ENCODE measurements around the gene PSMD3. TPM values are rescaled to one million over a fixed set of nuclear protein-coding genes. Genes with fewer than 3 reads are reported as not detected.
"Not testable (repeated sequence)": the region's sequence is repeated elsewhere in the genome, so short reads cannot be mapped to it uniquely, and the experiment has no call there.

The PSMD3 gene
- total RNA-seq, 2 experiments from 2014 or later: 106 to 138 TPM

DNA sequence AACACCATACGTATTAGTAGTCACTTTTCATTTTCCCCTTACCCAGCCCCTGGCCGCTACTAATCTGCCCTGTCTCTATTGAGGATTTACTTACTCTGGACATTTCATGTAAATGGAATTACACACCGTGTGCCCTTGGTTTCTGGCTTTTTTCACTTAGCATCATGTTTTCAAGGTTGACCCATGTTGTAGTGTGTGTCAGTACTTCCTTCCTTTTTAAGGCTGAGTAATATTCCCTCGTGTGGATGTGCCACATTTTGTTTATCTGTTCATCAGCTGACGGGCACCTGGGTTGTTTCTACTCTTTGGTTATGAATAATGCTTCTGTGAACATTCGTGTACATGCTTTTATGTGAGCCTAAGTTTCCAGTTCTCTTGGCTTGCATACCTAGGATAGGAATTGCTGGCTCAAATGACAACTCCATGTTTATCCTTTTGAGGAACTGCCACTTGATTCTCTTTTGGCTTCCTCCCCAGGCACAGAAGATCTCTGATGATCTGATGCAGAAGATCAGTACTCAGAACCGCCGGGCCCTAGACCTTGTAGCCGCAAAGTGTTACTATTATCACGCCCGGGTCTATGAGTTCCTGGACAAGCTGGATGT, 7.7 kb downstream of the PSMD3 start:
- no peak overlapping the region for H3K27ac Mint-ChIP-seq

DNA sequence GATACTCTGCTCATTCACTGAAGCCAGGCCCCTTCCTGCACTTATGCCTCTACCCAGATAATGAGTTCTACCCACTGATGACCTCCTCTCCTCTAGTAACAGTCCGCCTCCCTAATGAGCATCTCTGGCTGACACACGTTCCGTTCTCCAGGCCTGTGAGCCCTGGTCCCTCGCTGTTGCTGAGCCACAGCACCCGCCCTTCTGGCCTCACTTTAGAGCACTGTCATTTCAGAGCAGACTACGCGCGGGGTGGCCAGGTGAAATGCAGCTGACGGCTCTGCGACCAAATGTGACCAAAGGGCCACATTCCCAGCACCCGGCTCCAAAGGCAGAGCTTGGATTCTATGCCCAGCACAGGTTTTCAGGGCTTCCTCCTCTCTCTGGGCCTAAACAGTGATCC, 13.8 kb downstream of the PSMD3 start:
- Mint-ChIP-seq H3K4me1 (no peaks in the 10 kb centered on the region), H3K4me3 (no peak overlapping the region), H3K27ac (no peak overlapping the region), H3K9me3 (ENCODE audit: low read depth) (no peaks in the 10 kb centered on the region), H3K27me3 (no peaks in the 10 kb centered on the region), H3K36me3 (peaks cover 51% of the 10 kb centered on the region)
- CTCF ChIA-PET: no interaction called here
- no peak for DNase-seq
- no peak for ATAC-seq

More for the DNA sequence above, 7.7 kb downstream of the PSMD3 start:
- H3K9me3 Mint-ChIP-seq (ENCODE audit: low read depth): no peaks in the 10 kb centered on the region
- H3K36me3 Mint-ChIP-seq: peaks cover 62% of the 10 kb centered on the region
- H3K4me3 Mint-ChIP-seq: no peak overlapping the region
- ATAC-seq: no peak
- no peak for DNase-seq
- H3K27me3 Mint-ChIP-seq: no peaks in the 10 kb centered on the region
- CTCF ChIA-PET: interaction anchor here (1.2 to 1.7 kb wide), 2 partner anchors 25 to 29 kb away, joined by 3 to 4 read pairs; no protein-coding TSS in a partner anchor
- H3K4me1 Mint-ChIP-seq: peaks cover 7% of the 10 kb centered on the region

DNA sequence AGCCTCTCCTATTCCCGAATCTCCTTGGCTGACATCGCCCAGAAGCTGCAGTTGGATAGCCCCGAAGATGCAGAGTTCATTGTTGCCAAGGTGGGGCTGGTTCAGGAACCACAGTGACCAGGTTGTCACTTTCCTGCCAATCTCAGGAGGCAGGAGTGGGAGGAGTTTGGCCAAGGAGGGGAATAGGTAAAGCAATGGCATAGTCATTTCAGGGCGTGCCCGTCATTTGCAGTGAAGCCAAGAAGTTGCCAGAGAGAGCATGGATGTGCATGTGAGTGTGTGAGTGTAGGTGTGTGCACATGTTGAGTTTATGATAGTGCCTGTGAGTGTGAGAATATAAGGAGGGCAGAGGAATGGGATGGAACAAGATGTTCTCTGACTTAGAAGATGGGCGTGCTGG, 14.8 kb downstream of the PSMD3 start:
- DNase-seq: no peak
- H3K4me3 Mint-ChIP-seq: no peak overlapping the region
- CTCF ChIA-PET: interaction anchor here (1.6 kb wide), 1 partner anchor 18 kb away, joined by 3 read pairs; no protein-coding TSS in a partner anchor
- H3K9me3 Mint-ChIP-seq (ENCODE audit: low read depth): no peaks in the 10 kb centered on the region
- H3K36me3 Mint-ChIP-seq: peaks cover 48% of the 10 kb centered on the region
- no peak for ATAC-seq
- H3K27me3 Mint-ChIP-seq: no peaks in the 10 kb centered on the region
- H3K27ac Mint-ChIP-seq: no peak overlapping the region
- H3K4me1 Mint-ChIP-seq: no peaks in the 10 kb centered on the region

DNA sequence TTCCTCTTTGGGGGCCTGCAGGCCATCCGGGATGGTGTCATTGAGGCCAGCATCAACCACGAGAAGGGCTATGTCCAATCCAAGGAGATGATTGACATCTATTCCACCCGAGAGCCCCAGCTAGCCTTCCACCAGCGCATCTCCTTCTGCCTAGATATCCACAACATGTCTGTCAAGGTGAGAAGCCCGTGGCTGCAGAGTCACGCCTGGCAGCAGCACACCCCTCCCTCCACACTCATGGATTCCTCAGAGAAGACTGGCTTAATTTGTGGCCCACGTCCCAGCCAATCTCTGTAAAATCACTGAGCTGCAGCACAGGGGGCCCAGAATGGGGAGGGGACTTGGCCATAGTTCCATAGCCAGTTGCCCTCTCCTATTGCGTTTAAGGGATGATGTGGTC, 15.6 kb downstream of the PSMD3 start:
- ATAC-seq (no peak), DNase-seq (no peak)
- no peaks in the 10 kb centered on the region for H3K9me3 Mint-ChIP-seq (ENCODE audit: low read depth)
- no peaks in the 10 kb centered on the region for H3K4me1 Mint-ChIP-seq
- CTCF ChIA-PET: interaction anchor here (0.6 to 1.6 kb wide), 2 partner anchors 14 to 17 kb away, joined by 3 read pairs; no protein-coding TSS in a partner anchor
- H3K27me3 Mint-ChIP-seq: no peaks in the 10 kb centered on the region
- peaks cover 43% of the 10 kb centered on the region for H3K36me3 Mint-ChIP-seq
- H3K27ac Mint-ChIP-seq: no peak overlapping the region
- no peak overlapping the region for H3K4me3 Mint-ChIP-seq

DNA sequence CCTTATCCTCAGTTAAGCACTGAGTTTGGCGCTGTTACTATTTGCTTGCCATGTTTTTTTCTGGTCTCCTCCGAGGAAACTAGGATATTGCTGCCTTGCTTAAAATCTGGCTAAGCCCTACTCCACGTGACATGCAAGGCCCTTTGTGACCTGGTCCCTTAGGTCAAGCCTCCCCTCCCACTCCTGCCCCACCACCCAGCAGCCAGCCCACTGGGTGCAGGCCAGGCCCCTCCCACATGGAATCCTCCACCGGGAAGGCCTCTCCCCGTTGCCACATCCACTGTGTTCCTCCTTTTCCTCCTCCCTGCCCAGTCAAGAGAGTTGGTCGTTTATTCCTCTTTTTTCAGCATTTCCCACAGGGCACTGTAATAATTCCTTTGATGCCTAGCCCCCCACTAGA, 16.2 kb downstream of the PSMD3 start:
- Mint-ChIP-seq H3K4me1 (no peaks in the 10 kb centered on the region), H3K27me3 (no peaks in the 10 kb centered on the region), H3K27ac (no peak overlapping the region), H3K9me3 (ENCODE audit: low read depth) (no peaks in the 10 kb centered on the region), H3K36me3 (peaks cover 41% of the 10 kb centered on the region), H3K4me3 (no peak overlapping the region)
- ATAC-seq: no peak
- CTCF ChIA-PET: no interaction called here
- no peak for DNase-seq

DNA sequence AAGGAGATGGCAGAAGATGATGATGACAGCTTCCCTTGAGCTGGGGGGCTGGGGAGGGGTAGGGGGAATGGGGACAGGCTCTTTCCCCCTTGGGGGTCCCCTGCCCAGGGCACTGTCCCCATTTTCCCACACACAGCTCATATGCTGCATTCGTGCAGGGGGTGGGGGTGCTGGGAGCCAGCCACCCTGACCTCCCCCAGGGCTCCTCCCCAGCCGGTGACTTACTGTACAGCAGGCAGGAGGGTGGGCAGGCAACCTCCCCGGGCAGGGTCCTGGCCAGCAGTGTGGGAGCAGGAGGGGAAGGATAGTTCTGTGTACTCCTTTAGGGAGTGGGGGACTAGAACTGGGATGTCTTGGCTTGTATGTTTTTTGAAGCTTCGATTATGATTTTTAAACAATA, 16.9 kb downstream of the PSMD3 start:
- ATAC-seq (no peak), DNase-seq (no peak)
- no peaks in the 10 kb centered on the region for H3K27me3 Mint-ChIP-seq
- no peak overlapping the region for H3K27ac Mint-ChIP-seq
- no peaks in the 10 kb centered on the region for H3K9me3 Mint-ChIP-seq (ENCODE audit: low read depth)
- CTCF ChIA-PET: no interaction called here
- no peaks in the 10 kb centered on the region for H3K4me1 Mint-ChIP-seq
- H3K36me3 Mint-ChIP-seq: peaks cover 40% of the 10 kb centered on the region
- no peak overlapping the region for H3K4me3 Mint-ChIP-seq

DNA sequence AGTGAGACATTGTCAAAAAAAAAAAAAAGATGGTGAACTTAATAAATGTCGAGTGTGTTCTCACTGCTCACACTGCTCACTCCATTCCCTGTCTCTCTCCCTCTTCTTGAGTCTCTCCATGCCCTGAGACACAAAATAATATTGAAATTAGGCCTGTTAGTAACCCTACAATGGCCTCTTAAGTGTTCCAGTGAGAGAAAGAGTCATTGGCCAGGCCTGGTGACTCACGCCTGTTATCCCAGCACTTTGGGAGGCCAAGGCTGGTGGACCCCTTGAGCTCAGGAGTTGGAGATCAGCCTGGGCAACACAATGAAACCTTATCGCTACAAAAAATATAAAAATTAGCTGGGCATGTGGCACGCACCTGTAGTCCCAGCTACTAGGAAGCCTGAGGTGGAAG, 18.5 kb downstream of the PSMD3 start:
- Mint-ChIP-seq H3K27ac (no peak overlapping the region), H3K27me3 (no peaks in the 10 kb centered on the region), H3K4me1 (no peaks in the 10 kb centered on the region), H3K9me3 (ENCODE audit: low read depth) (no peaks in the 10 kb centered on the region), H3K4me3 (no peak overlapping the region), H3K36me3 (peaks cover 26% of the 10 kb centered on the region)
- ATAC-seq: no peak
- CTCF ChIA-PET: interaction anchor here (0.6 to 0.9 kb wide), 2 partner anchors 12 to 38 kb away, joined by 3 read pairs; no protein-coding TSS in a partner anchor
- DNase-seq: no peak

DNA sequence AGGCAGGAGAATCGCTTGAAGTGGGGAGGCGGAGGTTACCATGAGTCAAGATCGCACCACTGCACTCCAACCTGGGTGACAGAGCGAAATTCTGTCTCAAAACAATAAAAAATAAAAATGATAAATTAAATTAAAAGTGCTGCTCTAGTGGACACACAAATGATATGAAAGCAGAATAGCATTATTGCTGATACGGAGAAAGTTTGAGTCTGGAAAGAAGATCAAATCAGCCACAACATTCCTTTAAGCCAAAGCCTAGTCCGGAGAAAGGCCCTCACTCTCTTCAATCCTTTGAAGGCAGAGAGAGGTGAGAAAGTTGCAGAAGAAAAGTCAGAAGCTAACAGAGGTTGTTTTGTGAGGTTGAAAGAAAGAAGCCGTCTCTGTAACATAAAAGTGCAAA, 19.6 kb downstream of the PSMD3 start:
- CTCF ChIA-PET: interaction anchor here (1.0 kb wide), 1 partner anchor 27 kb away, joined by 3 read pairs; no protein-coding TSS in a partner anchor
- Mint-ChIP-seq H3K27me3 (no peaks in the 10 kb centered on the region), H3K4me1 (no peaks in the 10 kb centered on the region), H3K36me3 (peaks cover 16% of the 10 kb centered on the region), H3K4me3 (no peak overlapping the region), H3K27ac (no peak overlapping the region), H3K9me3 (ENCODE audit: low read depth) (no peaks in the 10 kb centered on the region)
- no peak for DNase-seq
- no peak for ATAC-seq

DNA sequence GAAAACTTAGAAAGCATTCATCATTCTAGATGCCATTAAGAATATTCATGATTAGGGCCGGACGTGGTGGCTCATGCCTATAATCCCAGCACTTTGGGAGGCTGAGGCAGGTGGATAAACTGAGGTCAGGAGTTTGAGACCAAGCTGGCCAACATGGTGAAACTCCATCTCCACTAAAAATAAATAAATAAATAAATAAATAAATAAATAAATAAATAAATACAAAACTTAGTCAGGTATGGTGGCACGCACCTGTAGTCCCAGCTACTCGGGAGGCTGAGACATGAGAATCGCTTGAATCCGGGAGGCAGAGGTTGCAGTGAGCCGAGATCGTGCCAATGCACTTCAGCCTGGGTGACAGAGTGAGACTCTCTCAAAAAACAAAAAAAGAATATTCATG, 20.7 kb downstream of the PSMD3 start:
- not testable (repeated sequence) for H3K27me3 Mint-ChIP-seq
- CTCF ChIA-PET: interaction anchor here (1.0 kb wide), 1 partner anchor 25 kb away, joined by 3 read pairs; no protein-coding TSS in a partner anchor

DNA sequence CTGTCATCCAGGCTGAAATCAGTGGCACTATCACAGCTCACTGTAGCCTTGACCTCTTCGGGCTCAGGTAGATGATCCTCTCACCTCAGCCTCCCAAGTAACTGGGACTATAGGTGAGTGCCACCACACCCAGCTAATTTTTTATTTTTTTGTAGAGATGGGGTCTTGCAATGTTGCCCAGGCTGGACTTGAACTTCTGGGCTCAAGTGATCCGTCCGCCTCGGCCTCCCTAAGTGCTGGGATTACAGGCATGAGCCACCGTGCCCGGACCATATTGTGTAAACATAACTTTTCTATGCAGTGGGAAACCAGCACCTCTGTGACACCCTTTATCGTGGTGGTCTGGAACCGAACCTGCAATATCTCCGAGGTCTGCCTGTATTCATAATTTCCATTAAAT, 23.5 kb downstream of the PSMD3 start:
- CTCF ChIA-PET: interaction anchor here (1.1 to 1.7 kb wide), 2 partner anchors 9 to 22 kb away, joined by 3 to 4 read pairs; no protein-coding TSS in a partner anchor
- DNase-seq (no peak), ATAC-seq (no peak)
- H3K27me3 Mint-ChIP-seq: no peaks in the 10 kb centered on the region
- H3K4me3 Mint-ChIP-seq: no peak overlapping the region
- H3K27ac Mint-ChIP-seq: no peak overlapping the region
- H3K4me1 Mint-ChIP-seq: no peaks in the 10 kb centered on the region
- H3K9me3 Mint-ChIP-seq (ENCODE audit: low read depth): no peaks in the 10 kb centered on the region
- no peaks in the 10 kb centered on the region for H3K36me3 Mint-ChIP-seq

More for the DNA sequence above, 20.7 kb downstream of the PSMD3 start:
- not testable (repeated sequence) for H3K4me3 Mint-ChIP-seq; H3K27ac Mint-ChIP-seq; ATAC-seq; DNase-seq; H3K9me3 Mint-ChIP-seq (ENCODE audit: low read depth); H3K4me1 Mint-ChIP-seq; H3K36me3 Mint-ChIP-seq

DNA sequence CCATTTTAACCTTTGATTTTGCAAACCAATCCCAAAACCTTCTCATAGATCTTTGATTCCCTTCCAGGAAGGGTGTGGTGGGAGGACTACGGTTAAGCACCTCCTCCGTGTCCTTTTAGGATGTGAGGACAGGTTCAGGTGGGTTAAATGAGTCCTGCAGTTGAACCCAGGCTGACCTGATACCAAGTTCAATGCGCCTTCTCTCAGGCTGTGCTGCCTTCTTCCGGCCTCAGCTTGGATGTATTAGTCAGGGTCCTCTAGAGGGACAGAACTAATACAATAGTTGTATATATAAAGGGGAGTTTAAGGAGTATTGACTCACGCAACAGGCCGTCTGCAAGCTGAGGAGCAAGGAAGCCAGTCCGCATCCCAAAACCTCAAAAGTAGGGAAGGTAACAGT, 24.1 kb downstream of the PSMD3 start:
- Mint-ChIP-seq H3K4me3 (no peak overlapping the region), H3K4me1 (no peaks in the 10 kb centered on the region), H3K9me3 (ENCODE audit: low read depth) (no peaks in the 10 kb centered on the region), H3K36me3 (no peaks in the 10 kb centered on the region), H3K27me3 (no peaks in the 10 kb centered on the region), H3K27ac (no peak overlapping the region)
- ATAC-seq: no peak
- CTCF ChIA-PET: interaction anchor here (1.2 to 1.7 kb wide), 2 partner anchors 81 to 187 kb away, joined by 4 read pairs; no protein-coding TSS in a partner anchor
- no peak for DNase-seq

DNA sequence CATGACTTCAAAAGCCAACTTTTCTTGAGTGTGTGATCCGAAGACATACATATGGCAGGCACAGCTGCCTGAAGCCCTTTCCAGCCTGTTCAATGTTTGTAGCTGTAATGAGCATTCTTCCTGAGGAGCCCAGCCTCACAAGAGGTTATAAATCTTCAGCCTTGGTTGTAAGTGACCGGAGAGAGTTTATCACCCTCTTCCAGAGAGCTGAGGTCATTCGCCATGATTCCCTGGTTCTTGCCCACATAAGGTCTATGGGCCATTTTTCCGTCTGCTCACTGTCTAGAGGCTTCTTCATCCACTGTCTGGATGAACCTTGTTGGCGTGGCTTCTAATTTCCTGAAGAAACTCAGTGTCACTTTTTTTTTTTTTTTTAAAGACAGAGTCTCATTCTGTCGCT, 24.9 kb downstream of the PSMD3 start:
- Mint-ChIP-seq H3K36me3 (no peaks in the 10 kb centered on the region), H3K9me3 (ENCODE audit: low read depth) (no peaks in the 10 kb centered on the region), H3K4me1 (peaks cover 3% of the 10 kb centered on the region), H3K4me3 (no peak overlapping the region), H3K27ac (no peak overlapping the region), H3K27me3 (no peaks in the 10 kb centered on the region)
- CTCF ChIA-PET: interaction anchor here (1.2 to 4.0 kb wide), 3 partner anchors 22 to 186 kb away, joined by 4 to 19 read pairs (median 4); no protein-coding TSS in a partner anchor
- DNase-seq (no peak), ATAC-seq (no peak)

DNA sequence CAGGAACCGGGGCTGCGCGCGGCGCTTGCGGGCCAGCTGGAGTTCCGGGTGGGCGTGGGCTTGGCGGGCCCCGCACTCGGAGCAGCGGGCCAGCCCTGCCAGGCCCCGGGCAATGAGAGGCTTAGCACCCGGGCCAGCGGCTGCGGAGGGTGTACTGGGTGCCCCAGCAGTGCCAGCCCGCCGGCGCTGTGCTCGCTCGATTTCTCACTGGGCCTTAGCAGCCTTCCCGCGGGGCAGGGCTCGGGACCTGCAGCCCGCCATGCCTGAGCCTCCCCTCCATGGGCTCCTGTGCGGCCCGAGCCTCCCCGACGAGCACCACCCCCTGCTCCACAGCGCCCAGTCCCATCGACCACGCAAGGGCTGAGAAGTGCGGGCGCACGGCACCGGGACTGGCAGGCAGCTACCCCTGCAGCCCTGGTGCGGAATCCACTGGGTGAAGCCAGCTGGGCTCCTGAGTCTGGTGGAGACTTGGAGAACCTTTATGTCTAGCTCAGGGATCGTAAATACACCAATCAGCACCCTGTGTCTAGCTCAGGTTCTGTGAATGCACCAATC, 30.4 kb downstream of the PSMD3 start:
- ATAC-seq; H3K4me3 Mint-ChIP-seq; H3K27me3 Mint-ChIP-seq; H3K9me3 Mint-ChIP-seq (ENCODE audit: low read depth); DNase-seq; H3K36me3 Mint-ChIP-seq; H3K27ac Mint-ChIP-seq: not testable (repeated sequence)
- H3K4me1 Mint-ChIP-seq: peaks cover 10% of the 10 kb centered on the region
- CTCF ChIA-PET: interaction anchor here (1.3 to 8.5 kb wide), 4 partner anchors 16 to 208 kb away, joined by 3 to 97 read pairs (median 34); partner anchors contain the start of gene WIPF2
